Measurements from ENCODE around the gene MSMB. TPM values are rescaled to one million over a fixed set of nuclear protein-coding genes. Genes with fewer than 3 reads are reported as not detected.

Gene MSMB
- total and polyA plus RNA-seq, 9 of the 15 experiments (the other 6 are each of a cell fraction or from before 2014, with no cell fraction given) = 0.21 to 0.60 TPM; not detected in 7

DNA sequence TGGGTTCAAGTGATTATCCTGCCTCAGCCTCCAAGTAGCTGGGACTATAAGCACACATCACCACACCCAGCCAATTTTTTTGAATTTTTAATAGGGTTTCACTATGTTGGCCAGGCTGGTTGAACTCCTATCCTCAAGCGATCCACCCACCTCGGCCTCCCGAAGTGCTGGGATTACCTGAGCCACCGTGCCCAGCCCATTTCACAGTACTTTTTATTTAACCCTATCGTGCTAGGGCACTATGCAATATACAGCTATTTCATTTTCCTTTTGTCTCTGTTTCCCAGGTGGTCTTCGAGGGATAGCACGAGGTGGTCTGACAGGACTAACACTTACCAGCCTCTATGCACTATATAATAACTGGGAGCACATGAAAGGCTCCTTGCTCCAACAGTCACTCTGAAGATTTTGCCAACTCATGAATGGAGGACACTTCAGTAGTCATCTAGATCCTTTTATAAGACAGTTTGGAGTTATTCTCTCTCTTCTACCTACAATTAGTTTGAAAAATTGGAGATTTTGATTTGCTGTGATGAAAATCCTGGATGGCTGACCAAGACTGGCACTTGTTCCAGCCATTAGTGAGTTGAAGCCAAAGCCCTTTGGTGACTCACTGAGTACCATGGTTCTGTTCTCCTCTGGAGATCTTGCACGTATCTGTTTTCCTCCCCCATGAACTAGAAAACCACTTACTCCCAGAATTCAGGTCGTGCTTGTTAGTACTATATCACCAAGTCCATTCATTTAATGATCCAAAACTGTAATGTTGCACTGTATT lies 43.0 kb downstream of the MSMB start (continued):
- TF ChIP-seq ZNF583 (CRISPR knock-in tag; IDR thresholded peaks at IDR 0.05) (0 out of 2 replicates have a peak, but pooled peaks have one; percentile 24), ZSCAN32 (CRISPR knock-in tag; IDR thresholded peaks at IDR 0.05) (no peak), ARID1B (IDR thresholded peaks at IDR 0.05) (no peak), ZNF778 (CRISPR knock-in tag; IDR thresholded peaks at IDR 0.05) (no peak), POU5F1 (IDR thresholded peaks at IDR 0.05; ENCODE audit: borderline replicate concordance, low read depth, low read length, partially characterized antibody) (no peak), JUND (IDR thresholded peaks at IDR 0.05; ENCODE audit: borderline replicate concordance, low read depth, low read length) (no peak), JUND (tag; IDR thresholded peaks at IDR 0.05; ENCODE audit: borderline replicate concordance, low read depth, low read length) (no peak), ZNF551 (CRISPR knock-in tag; IDR thresholded peaks at IDR 0.05) (no peak), YY1 (IDR thresholded peaks at IDR 0.05; ENCODE audit: borderline replicate concordance in 1 of 3, control insufficient read depth in 1 of 3, extremely low read depth in 1 of 3, insufficient read depth in 3 of 3, insufficient read length in 1 of 3, insufficient replicate concordance in 2 of 3, low read depth in 1 of 3, low read length in 2 of 3) (no peak), ZNF253 (CRISPR knock-in tag; conservative IDR thresholded peaks at IDR 0.05) (no peak), E2F3 (CRISPR knock-in tag; IDR thresholded peaks at IDR 0.05) (no peak), ZNF830 (CRISPR knock-in tag; IDR thresholded peaks at IDR 0.05) (no peak), NONO (IDR thresholded peaks at IDR 0.05; ENCODE audit: low read depth in 2 of 2, low read length in 1 of 2) (no peak), EP400 (IDR thresholded peaks at IDR 0.05) (no peak), ZNF184 (CRISPR knock-in tag; IDR thresholded peaks at IDR 0.05) (no peak), MTA1 (IDR thresholded peaks at IDR 0.05; ENCODE audit: borderline replicate concordance) (no peak), DNMT1 (IDR thresholded peaks at IDR 0.05) (no peak), SRSF7 (optimal IDR thresholded peaks at IDR 0.05; ENCODE audit: low read depth, low read length) (no peak)
- TF ChIP-seq, protein P1, sequence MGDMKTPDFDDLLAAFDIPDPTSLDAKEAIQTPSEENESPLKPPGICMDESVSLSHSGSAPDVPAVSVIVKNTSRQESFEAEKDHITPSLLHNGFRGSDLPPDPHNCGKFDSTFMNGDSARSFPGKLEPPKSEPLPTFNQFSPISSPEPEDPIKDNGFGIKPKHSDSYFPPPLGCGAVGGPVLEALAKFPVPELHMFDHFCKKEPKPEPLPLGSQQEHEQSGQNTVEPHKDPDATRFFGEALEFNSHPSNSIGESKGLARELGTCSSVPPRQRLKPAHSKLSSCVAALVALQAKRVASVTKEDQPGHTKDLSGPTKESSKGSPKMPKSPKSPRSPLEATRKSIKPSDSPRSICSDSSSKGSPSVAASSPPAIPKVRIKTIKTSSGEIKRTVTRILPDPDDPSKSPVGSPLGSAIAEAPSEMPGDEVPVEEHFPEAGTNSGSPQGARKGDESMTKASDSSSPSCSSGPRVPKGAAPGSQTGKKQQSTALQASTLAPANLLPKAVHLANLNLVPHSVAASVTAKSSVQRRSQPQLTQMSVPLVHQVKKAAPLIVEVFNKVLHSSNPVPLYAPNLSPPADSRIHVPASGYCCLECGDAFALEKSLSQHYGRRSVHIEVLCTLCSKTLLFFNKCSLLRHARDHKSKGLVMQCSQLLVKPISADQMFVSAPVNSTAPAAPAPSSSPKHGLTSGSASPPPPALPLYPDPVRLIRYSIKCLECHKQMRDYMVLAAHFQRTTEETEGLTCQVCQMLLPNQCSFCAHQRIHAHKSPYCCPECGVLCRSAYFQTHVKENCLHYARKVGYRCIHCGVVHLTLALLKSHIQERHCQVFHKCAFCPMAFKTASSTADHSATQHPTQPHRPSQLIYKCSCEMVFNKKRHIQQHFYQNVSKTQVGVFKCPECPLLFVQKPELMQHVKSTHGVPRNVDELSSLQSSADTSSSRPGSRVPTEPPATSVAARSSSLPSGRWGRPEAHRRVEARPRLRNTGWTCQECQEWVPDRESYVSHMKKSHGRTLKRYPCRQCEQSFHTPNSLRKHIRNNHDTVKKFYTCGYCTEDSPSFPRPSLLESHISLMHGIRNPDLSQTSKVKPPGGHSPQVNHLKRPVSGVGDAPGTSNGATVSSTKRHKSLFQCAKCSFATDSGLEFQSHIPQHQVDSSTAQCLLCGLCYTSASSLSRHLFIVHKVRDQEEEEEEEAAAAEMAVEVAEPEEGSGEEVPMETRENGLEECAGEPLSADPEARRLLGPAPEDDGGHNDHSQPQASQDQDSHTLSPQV (IDR thresholded peaks at IDR 0.05) = peak; percentile 68; the same call in 1 of the 2 replicates
- TF ChIP-seq, protein P2, sequence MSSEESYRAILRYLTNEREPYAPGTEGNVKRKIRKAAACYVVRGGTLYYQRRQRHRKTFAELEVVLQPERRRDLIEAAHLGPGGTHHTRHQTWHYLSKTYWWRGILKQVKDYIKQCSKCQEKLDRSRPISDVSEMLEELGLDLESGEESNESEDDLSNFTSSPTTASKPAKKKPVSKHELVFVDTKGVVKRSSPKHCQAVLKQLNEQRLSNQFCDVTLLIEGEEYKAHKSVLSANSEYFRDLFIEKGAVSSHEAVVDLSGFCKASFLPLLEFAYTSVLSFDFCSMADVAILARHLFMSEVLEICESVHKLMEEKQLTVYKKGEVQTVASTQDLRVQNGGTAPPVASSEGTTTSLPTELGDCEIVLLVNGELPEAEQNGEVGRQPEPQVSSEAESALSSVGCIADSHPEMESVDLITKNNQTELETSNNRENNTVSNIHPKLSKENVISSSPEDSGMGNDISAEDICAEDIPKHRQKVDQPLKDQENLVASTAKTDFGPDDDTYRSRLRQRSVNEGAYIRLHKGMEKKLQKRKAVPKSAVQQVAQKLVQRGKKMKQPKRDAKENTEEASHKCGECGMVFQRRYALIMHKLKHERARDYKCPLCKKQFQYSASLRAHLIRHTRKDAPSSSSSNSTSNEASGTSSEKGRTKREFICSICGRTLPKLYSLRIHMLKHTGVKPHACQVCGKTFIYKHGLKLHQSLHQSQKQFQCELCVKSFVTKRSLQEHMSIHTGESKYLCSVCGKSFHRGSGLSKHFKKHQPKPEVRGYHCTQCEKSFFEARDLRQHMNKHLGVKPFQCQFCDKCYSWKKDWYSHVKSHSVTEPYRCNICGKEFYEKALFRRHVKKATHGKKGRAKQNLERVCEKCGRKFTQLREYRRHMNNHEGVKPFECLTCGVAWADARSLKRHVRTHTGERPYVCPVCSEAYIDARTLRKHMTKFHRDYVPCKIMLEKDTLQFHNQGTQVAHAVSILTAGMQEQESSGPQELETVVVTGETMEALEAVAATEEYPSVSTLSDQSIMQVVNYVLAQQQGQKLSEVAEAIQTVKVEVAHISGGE (CRISPR knock-in tag; IDR thresholded peaks at IDR 0.05) = 0 out of 6 replicates have a peak, but pooled peaks of 1 of the 3 experiments have one; percentile 15
